Muscle of back (tissue), 11 donors: ENCODE data around the gene CADM1. TPM values are rescaled to one million over a fixed set of nuclear protein-coding genes. Genes with fewer than 3 reads are reported as not detected.

Experiments
- DNase-seq, 3 donors: peaks; one replicate each; pipeline versions ENCODE4 v3.0.0 to v3.0.0-alpha.2; 2013
- polyA plus RNA-seq, 10 donors: library from polyadenylated mRNA; unstranded; fragments of 120-200 nt; gene quantifications; one replicate each; pipeline ENCODE4 v1.2.1, GENCODE V29; 2013; ENCODE audit not compliant: insufficient read length in 10 of 10

The CADM1 gene
- polyA plus RNA-seq, 10 donors = 13.4 to 32.3 (median 26.3) TPM

- no peak for DNase-seq
Observed at GRCh38 chr11:115153731-115154354, 350.4 kb downstream of the CADM1 start.

- DNase-seq = no peak
Observed at GRCh38 chr11:115153135-115153534, 351.1 kb downstream of the CADM1 start.

- no peak for DNase-seq
Observed at GRCh38 chr11:115151010-115151409, 353.2 kb downstream of the CADM1 start.

DNA sequence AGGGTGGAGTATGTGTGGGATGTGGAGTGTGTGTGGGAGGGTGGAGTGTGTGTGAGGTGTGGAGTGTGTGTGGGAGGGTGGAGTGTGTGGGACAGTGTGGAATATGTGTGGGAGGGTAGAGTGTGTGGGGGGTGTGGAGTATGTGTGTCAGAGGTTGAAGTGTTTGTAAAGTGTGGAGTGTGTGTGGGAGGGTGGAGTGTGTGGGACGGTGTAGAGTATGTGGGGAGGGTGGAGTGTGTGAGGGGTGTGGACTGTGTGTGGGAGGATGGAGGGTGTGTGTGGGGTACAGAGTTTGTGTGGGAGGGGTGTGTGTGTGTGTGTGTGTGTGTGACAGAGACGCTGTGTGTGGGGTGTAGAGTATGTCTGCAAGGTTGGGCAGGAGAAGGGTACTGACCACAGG is 355.5 kb downstream of the CADM1 start:
- DNase-seq = no peak

DNA sequence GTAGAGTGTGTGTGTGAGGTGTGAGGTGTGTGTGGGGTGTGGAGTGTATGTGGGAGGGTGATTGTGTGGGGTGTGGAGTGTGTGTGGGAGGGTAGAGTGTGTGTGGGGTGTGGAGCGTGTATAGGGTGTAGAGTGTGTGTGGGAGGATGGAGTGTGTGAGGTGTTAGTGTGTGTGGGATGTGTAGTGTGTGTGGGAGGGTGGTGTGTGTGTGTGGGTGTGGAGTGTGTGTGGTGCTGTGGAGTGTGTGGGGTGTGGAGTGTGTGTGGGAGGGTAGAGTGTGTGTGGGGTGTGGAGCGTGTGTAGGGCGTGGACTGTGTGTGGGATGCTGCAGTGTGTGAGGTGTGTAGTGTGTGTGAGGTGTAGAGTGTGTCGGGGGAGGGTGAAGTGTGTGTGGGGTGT is 356.1 kb downstream of the CADM1 start:
- DNase-seq = no peak

GRCh38 chr11:115147243-115147807 is 356.9 kb downstream of the CADM1 start:
- no peak for DNase-seq

DNA sequence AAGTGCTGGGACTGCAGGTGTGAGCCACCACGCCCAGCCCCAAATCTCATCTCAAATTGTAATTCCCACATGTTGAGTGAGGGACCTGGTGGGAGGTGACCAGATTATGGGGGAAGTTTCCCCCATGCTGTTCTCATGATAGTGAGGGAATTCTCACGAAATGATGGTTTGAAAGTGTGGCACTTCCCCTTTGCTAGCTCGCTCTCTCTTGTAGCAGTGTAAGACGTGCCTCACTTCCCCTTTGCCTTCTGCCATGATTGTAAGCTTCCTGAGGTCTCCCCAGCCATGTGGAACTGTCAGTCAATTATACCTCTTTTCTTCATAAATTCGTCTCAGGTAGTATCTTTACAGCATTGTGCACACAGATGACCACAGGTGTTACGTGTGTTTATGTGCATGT is 357.8 kb downstream of the CADM1 start:
- no peak for DNase-seq

GRCh38 chr11:115145324-115145723 is 358.9 kb downstream of the CADM1 start:
- DNase-seq = peak in 1 of 3 donors; percentile 32

DNA sequence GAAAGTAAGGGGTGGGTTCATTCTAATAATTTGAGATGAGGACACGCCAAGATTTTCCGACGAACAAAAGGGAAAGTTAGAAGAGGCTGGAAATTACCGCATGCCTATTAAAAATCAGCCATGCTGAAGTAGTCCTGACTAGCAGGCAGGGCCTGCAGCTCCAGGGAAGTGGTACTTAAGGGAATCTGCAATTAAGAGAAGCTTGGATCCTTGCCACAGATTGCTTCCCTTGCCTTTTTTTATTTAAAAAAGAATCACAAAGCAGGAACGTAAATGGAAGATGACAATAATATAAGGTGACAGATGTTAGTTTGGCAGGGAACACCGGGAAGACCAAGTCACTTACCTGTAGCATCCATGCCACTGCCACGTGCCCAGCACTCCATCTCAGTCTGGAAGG is 359.3 kb downstream of the CADM1 start:
- DNase-seq = no peak

- DNase-seq = no peak
Observed at GRCh38 chr11:115144014-115144413, 360.2 kb downstream of the CADM1 start.

DNA sequence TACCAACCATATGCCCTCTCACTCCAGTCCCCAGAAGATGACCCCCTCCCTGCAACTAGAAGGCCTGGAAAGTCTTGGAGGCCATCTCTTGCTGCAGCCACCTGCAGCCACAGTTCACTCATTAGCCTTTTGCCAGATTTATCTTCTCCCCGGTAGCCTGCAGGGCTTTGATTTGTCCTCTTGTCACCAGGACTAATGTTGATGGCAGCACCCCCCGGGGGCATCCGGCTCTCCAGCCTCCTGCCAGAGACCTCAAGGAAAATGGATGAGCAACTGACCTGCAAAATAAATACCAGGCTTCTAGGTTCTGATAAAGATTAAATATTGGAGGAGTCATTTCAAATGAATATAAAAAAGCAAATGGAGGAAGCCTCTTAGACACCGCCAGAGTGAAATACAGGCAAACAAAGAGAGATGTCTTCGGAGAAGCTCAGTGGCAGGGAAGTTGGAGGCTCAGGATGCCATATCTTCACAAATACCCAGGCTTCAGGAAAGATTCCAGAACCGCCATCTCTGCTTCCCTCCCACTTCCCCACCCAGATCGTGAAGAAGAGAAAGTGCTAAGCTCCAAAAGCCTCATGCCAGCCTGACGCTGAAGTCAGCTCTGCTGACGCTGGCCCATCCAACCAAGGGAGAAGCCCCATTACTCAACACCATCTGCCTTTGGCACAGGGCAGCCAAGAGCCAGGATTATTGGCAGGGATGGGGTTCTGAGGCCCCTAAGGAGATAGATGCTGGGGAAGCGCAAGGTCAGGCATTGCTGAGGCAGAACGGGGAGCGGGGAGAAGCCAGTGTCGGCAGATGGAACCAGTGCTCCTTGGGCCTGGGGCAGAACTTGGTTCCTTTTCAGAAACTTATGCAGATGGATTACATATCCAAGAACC is 362.7 kb downstream of the CADM1 start:
- DNase-seq = no peak

- DNase-seq = no peak
Observed at GRCh38 chr11:115135936-115136335, 368.3 kb downstream of the CADM1 start.

DNA sequence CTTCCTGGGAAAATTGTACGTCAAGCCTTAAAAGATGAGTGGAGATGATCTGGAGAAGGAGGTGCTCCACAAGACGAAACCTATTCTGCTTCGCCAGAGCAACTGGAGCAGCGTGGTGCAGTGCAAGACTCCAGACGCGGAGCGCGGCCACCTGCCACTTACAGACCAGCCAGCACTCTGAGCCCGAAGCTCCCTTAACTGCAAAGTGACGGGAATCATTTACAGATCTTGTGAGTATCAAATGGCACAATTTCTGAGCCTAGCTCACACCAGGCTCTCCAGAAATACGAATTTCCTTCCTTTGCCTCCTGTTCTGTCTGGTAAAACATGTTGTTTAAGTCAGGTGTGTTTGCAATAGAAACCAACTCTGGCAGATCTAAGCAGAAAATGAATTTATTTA is 369.3 kb downstream of the CADM1 start:
- peak in 2 of 3 donors; percentile 9 to 15 for DNase-seq

DNA sequence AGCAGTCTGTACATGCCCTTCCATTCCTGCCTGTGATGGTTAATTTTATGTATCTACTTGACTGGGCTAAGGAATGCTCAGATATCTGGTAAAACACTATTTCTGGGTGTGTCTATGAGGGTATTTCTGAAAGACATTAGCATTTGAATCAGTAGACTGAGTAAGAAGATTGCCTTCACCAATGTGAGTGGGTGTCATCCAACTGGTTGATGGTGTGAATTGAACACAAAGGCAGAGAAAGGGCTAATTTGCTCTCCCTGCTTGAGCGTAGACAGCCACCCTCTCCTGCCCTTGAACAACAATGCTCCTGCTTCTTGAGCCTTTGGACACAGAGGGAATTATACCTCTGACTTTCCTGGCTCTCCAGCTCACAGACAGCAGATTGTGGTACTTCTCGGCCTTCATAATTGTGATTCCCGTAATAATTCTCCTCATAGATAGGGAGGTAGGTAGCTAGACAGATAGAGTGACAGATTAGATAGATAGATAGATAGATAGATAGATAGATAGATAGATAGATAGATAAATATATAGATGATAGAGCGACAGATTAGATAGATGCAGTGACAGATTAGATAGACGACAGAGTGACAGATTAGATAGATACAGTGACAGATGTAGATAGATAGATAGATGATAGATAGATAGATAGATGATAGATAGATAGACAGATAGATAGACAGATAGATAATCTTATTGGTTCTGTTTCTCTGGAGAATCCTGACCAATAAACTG is 370.6 kb downstream of the CADM1 start:
- DNase-seq = no peak

GRCh38 chr11:115132436-115133228 is 371.6 kb downstream of the CADM1 start:
- DNase-seq = no peak

GRCh38 chr11:115129473-115130289 is 374.5 kb downstream of the CADM1 start:
- DNase-seq = no peak

DNA sequence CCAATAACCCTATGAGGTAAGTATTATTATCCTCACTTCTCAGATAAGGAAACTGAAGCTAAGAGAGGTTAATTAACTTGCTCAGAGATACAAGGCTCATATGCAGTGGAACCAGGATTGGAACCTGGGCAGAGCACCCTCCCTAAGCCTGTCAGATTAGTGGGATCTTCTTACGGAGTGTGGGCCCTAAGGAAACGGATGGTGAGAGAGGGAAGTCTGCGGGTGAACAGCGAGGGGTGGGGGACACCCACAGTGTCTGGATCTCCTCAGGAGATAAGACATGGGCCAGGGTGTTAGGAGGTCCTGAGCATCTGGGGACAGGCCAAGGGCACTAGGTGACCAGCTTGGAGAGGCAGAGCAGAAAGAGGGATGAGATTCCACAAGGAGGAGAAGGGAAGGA is 376.0 kb downstream of the CADM1 start:
- no peak for DNase-seq

- DNase-seq = no peak
Observed at GRCh38 chr11:115127790-115128189, 376.4 kb downstream of the CADM1 start.

- no peak for DNase-seq
Observed at GRCh38 chr11:115126515-115127208, 377.6 kb downstream of the CADM1 start.

DNA sequence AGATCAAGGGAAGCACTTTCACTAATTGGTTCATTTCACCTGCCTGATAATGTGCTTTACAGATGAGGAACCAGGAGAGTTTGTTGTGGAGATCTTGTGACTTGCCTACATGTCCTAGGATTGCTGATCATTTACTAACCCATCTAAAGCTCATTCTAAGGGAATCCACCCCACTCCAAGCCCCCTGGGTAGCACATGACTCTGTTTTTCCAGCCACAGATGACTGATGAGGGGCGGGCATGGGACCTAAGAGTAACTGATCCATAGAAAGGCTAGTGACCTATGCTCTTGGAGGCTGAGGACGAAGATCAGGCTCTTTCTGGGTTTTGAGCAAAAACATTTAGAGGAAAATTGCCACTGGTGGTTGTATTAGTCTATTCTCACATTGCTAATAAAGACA is 378.1 kb downstream of the CADM1 start:
- no peak for DNase-seq
